ENCODE results near the gene BANK1. TPM values are rescaled to one million over a fixed set of nuclear protein-coding genes. Genes with fewer than 3 reads are reported as not detected.

BANK1 gene
- total and polyA plus RNA-seq, 8 donors: 0.31 to 24.3 (median 2.1) TPM; not detected in 1

- 78 to 93% (median 82%) methylated on average over 2 of the region's 2 CpGs for WGBS, 5 donors
- no peak for TF ChIP-seq EP300 (IDR thresholded peaks at IDR 0.05)
- no peak for TF ChIP-seq POLR2AphosphoS5 (IDR thresholded peaks at IDR 0.05)
- TF ChIP-seq CTCF (IDR thresholded peaks at IDR 0.05): no peak
These were observed 33.3 kb downstream of the BANK1 start for GRCh38 chr4:101823864-101824263.

GRCh38 chr4:101824500-101824899 is 34.0 kb downstream of the BANK1 start:
- Histone ChIP-seq H3K4me3 (no peak overlapping the region), H3K27ac (no peak overlapping the region), H3K9me3 (no peaks in the 10 kb centered on the region), H3K4me1 (no peaks in the 10 kb centered on the region), H3K27me3 (no peaks in the 10 kb centered on the region), H3K36me3 (no peaks in the 10 kb centered on the region)
- no peak for DNase-seq
- TF ChIP-seq CTCF (IDR thresholded peaks at IDR 0.05): no peak
- no peak for TF ChIP-seq POLR2AphosphoS5 (IDR thresholded peaks at IDR 0.05)
- no peak for TF ChIP-seq EP300 (IDR thresholded peaks at IDR 0.05)
- TF ChIP-seq POLR2A (IDR thresholded peaks at IDR 0.05): no peak
- intact Hi-C loops (cut with DNase I; ENCODE audit: low total_unique reads): no loop called here

More at GRCh38 chr4:101823864-101824263, 33.3 kb downstream of the BANK1 start:
- Histone ChIP-seq H3K27ac (no peak overlapping the region), H3K36me3 (no peaks in the 10 kb centered on the region), H3K4me3 (no peak overlapping the region), H3K9me3 (no peaks in the 10 kb centered on the region), H3K27me3 (no peaks in the 10 kb centered on the region), H3K4me1 (no peaks in the 10 kb centered on the region)
- intact Hi-C loops (cut with DNase I; ENCODE audit: low total_unique reads): no loop called here
- no peak for DNase-seq

GRCh38 chr4:101825953-101826352 is 35.4 kb downstream of the BANK1 start:
- Histone ChIP-seq H3K4me3 (no peak overlapping the region), H3K9me3 (no peaks in the 10 kb centered on the region), H3K4me1 (no peaks in the 10 kb centered on the region), H3K27ac (no peak overlapping the region), H3K27me3 (no peaks in the 10 kb centered on the region), H3K36me3 (no peaks in the 10 kb centered on the region)
- WGBS, 5 donors: 71 to 94% (median 82%) methylated on average over 2 of the region's 2 CpGs
- TF ChIP-seq POLR2AphosphoS5 (IDR thresholded peaks at IDR 0.05): no peak
- no peak for TF ChIP-seq POLR2A (IDR thresholded peaks at IDR 0.05)
- no peak for TF ChIP-seq EP300 (IDR thresholded peaks at IDR 0.05)
- no peak for TF ChIP-seq CTCF (IDR thresholded peaks at IDR 0.05)
- no peak for DNase-seq
- intact Hi-C loops (cut with DNase I; ENCODE audit: low total_unique reads): no loop called here

- Histone ChIP-seq H3K27ac (no peak overlapping the region), H3K36me3 (no peaks in the 10 kb centered on the region), H3K4me1 (peaks cover 0 to 11% (median 0%) of the 10 kb centered on the region in 4 donors), H3K9me3 (no peaks in the 10 kb centered on the region), H3K27me3 (no peaks in the 10 kb centered on the region), H3K4me3 (no peak overlapping the region)
- no peak for DNase-seq
- no peak for TF ChIP-seq POLR2A (IDR thresholded peaks at IDR 0.05)
- no peak for TF ChIP-seq EP300 (IDR thresholded peaks at IDR 0.05)
- TF ChIP-seq POLR2AphosphoS5 (IDR thresholded peaks at IDR 0.05): no peak
- TF ChIP-seq CTCF (IDR thresholded peaks at IDR 0.05): no peak
- intact Hi-C loops (cut with DNase I; ENCODE audit: low total_unique reads): no loop called here
These were observed 41.3 kb downstream of the BANK1 start for GRCh38 chr4:101831816-101832215.

Measured in stomach (tissue), 9 donors.